GM12892 (cell line): ENCODE measurements around the gene AIFM1.

ENCODE experiments used
- POLR2A ChIP-seq: IDR thresholded peaks from 2 replicates; pipeline ENCODE4 v1.6.1; 2011; ENCODE audit warnings: low read depth, low read length, control low read depth
- POLR2AphosphoS5 ChIP-seq: IDR thresholded peaks from 2 replicates; pipeline ENCODE4 v1.6.1; 2011; ENCODE audit warnings: low read depth, low read length, control low read depth

DNA sequence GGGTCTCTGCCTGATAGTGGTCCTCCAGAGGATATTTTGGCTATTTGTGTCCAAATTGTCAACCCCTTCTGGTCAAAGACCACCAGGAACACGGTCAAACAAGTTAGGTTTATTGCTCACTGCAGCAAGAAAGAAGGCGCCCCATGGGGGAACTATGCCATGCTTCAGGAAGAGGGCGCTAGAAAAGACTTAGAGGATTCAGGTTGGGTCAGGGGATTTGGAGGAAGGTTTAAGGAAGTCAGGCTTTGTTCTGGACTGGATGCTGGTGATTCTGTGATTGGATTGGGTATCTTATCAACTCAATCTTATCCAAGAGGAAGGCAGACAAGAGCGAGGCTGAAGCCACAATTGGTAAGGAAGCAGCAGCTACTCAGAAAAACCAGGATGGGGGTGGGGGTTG lies 41.1 kb downstream of the AIFM1 start:
- TF ChIP-seq POLR2AphosphoS5 (no peak), POLR2A (no peak)
